Effector memory CD4-positive, alpha-beta T cell (primary cell): ENCODE data around the gene ENO2.

ENCODE experiments used
- DNase-seq, 3 donors: peaks; one replicate each; pipeline ENCODE4 v3.0.0-alpha.2; 2020
- H3K27ac ChIP-seq: 2 replicates; pipeline ENCODE4 v1.7.0; 2013; ENCODE audit warnings: mild to moderate bottlenecking, low read length, moderate library complexity; ENCODE audit not compliant: insufficient read depth, poor library complexity, severe bottlenecking
- H3K27me3 ChIP-seq: replicated peaks from 2 replicates; pipeline ENCODE4 v1.7.0; 2013; ENCODE audit warnings: mild to moderate bottlenecking, low read length; ENCODE audit not compliant: insufficient read depth, control insufficient read depth, poor library complexity, severe bottlenecking
- H3K36me3 ChIP-seq: 2 replicates; pipeline ENCODE4 v1.7.0; 2013; ENCODE audit warnings: mild to moderate bottlenecking, low read length, moderate library complexity; ENCODE audit not compliant: control insufficient read depth, insufficient read depth
- H3K4me1 ChIP-seq: 2 replicates; pipeline ENCODE4 v1.7.0; 2013; ENCODE audit warnings: low read length, mild to moderate bottlenecking; ENCODE audit not compliant: control insufficient read depth, insufficient read depth, poor library complexity, severe bottlenecking
- H3K4me3 ChIP-seq: 2 replicates; pipeline ENCODE4 v1.7.0; 2013; ENCODE audit warnings: low read length, low read depth, mild to moderate bottlenecking; ENCODE audit not compliant: insufficient read depth, poor library complexity, severe bottlenecking
- H3K9me3 ChIP-seq: 2 replicates; pipeline ENCODE4 v1.7.0; 2013; ENCODE audit warnings: mild to moderate bottlenecking, low read length, moderate library complexity; ENCODE audit not compliant: control insufficient read depth

The ENO2 gene

DNA sequence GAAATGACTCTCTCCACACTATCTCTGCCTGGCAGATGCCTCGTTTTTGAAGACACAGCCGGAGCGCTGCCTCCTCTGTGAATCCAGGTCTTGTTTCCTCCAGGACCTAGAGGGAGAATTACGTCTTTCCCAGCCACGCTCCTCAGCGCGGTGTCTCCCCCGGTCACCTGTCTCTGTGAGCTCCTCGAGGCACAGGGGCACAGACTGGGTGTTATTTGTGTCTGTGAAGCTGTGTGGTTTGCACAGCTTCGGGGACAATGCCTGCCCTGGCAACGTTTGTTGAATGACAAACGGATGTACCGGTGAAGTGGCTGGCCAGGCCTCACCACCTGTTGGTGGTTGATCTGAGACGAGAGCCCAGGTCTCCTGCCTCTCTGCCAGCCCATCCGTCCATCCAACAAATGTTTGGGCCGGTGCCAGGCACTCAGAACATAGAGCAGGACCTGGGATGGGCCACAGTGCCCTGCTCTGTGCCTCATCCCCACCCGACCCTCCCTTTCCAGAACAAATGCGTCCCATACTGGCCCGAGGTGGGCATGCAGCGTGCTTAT lies 42.8 kb downstream of the ENO2 start:
- Histone ChIP-seq H3K4me3 (no peak overlapping the region), H3K4me1 (peaks cover 92% of the 10 kb centered on the region)

DNA sequence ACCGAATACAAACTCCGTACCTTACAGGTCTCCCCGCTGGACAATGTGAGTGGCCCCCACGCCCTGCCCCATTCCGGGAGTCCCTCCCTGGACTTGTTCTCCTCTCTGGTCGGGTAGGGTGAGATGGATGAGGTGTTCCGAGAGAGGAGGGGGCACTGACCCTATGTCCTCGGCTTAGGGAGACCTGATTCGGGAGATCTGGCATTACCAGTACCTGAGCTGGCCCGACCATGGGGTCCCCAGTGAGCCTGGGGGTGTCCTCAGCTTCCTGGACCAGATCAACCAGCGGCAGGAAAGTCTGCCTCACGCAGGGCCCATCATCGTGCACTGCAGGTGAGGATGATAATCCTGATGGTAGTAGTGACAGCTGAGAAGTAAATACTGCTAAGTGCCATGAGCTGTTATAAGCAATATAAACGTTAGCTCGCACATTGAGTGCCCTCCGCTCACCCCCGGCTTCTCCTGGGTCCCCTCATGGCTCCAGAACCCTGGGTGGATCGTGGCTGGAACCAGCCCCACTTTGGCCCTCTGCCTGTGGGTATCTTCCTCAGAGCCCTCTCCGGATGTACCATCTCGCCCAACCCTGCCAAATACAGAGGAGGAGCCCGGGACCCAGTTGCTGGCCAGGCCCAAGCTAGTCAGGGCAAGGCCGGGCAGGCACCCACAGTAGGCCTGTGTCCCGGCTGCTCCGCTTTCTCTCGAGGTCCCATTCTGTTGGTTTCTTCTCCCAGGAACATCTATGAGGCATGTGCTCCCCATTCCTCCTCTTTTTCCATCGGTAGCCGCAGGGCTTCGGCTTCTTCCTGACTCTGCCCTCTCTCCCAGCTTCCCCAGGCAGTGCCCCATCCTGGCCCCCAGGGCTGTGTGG lies 43.6 kb downstream of the ENO2 start:
- H3K4me1 ChIP-seq: peaks cover 96% of the 10 kb centered on the region
- DNase-seq: no peak
- peaks cover 41% of the 10 kb centered on the region for H3K36me3 ChIP-seq
- no peaks in the 10 kb centered on the region for H3K9me3 ChIP-seq
- H3K27me3 ChIP-seq: no peaks in the 10 kb centered on the region
- peak overlapping the region; percentile 96 for H3K27ac ChIP-seq
- H3K4me3 ChIP-seq: peak overlapping the region; percentile 24

More for the DNA sequence above, 42.8 kb downstream of the ENO2 start:
- Histone ChIP-seq H3K9me3 (no peaks in the 10 kb centered on the region), H3K36me3 (peaks cover 41% of the 10 kb centered on the region), H3K27ac (peak overlapping the region; percentile 96), H3K27me3 (no peaks in the 10 kb centered on the region)
- DNase-seq: no peak

DNA sequence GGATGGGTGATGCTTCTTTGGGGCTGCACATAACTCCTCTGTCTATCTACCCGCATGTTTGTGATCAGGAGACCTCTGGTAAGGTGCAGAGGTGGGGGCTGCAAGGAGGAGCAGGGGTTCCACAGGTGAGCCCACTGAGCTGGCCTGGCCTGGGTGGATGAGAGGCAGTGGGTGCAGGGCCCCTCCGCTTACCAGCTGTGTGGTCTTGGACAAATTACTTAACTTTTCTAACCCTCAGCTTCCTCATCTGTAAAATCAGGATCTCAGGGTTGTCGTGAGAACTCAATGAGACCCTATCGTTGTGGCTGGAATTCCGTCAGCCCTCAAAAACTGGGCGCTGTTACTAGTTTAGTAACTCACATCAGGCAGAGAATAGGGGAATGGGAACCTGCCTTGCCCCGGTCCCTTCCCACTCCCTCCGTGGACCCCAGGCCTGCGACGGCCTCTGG lies 44.3 kb downstream of the ENO2 start:
- Histone ChIP-seq H3K36me3 (peaks cover 41% of the 10 kb centered on the region), H3K4me1 (peaks cover 89% of the 10 kb centered on the region), H3K27me3 (no peaks in the 10 kb centered on the region), H3K4me3 (peak overlapping the region; percentile 24), H3K9me3 (no peaks in the 10 kb centered on the region), H3K27ac (peak overlapping the region; percentile 96)
- DNase-seq: no peak

DNA sequence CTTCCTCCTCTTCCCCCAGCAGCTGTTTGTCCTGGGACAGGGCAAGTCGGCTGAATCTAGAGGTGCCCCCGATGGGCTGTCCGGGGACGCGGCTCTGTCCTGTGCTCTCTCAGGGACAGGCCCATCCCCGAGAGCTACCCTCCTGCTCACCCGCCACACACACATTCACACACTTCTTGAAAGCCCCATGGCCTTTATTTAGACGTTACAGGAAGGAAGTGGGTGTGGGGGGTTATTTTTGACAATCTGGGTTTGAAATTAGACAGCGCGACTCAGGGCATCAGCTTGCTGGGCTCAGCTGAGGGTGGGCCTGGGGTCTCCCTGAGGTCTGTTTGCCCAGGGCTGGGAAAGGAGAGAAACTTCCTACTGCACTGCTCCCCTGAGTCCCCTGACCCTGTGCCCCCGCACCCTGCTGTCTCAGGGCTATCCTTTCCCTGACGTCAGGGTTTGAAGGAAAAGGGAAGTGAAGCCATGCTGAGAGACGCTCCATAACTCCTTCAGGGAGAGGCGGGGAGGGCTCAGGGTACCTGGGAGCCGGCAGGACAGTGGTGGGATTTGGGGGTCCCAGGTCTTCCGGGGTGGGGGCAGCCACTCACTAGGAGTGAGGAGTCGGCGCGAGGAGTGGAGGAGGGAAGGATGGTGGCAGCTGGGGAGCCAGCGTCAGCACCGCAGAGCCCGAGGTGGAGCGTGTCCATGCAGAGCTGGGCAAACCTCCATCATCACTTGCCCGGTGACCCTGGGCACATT lies 44.9 kb downstream of the ENO2 start:
- H3K36me3 ChIP-seq: peaks cover 41% of the 10 kb centered on the region
- no peaks in the 10 kb centered on the region for H3K27me3 ChIP-seq
- H3K4me1 ChIP-seq: peaks cover 86% of the 10 kb centered on the region
- peak; percentile 70 to 73 (median 72) for DNase-seq
- peak overlapping the region; percentile 46 for H3K4me3 ChIP-seq
- H3K27ac ChIP-seq: peak overlapping the region; percentile 96
- no peaks in the 10 kb centered on the region for H3K9me3 ChIP-seq

DNA sequence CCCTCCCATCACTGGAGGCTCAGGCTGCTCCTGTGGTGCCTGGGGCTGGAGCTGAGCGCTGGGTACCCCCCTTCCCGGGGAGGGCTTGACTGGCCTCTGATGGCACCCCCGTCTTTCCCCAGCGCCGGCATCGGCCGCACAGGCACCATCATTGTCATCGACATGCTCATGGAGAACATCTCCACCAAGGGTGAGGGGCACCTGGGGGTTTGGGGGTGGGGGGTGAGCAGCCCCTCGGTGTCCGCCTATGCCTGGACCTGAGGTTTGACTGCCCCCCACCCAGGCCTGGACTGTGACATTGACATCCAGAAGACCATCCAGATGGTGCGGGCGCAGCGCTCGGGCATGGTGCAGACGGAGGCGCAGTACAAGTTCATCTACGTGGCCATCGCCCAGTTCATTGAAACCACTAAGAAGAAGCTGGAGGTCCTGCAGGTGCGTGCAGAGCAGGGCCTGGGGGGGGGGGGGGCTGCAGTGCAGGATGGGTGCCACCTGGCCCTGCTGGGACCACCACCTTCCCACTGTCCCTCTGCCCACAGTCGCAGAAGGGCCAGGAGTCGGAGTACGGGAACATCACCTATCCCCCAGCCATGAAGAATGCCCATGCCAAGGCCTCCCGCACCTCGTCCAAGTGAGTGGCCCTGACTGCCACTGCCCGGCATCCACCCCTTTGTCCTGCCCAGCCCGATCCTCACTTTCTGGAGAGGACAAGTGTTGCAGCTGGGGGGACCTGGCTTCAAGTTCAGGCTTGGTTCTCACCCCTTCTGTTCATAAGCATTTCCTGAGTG lies 45.6 kb downstream of the ENO2 start:
- Histone ChIP-seq H3K9me3 (no peaks in the 10 kb centered on the region), H3K4me3 (peak overlapping the region; percentile 46), H3K27me3 (no peaks in the 10 kb centered on the region), H3K4me1 (peaks cover 86% of the 10 kb centered on the region), H3K27ac (peak overlapping the region; percentile 96), H3K36me3 (peaks cover 39% of the 10 kb centered on the region)
- DNase-seq: no peak

DNA sequence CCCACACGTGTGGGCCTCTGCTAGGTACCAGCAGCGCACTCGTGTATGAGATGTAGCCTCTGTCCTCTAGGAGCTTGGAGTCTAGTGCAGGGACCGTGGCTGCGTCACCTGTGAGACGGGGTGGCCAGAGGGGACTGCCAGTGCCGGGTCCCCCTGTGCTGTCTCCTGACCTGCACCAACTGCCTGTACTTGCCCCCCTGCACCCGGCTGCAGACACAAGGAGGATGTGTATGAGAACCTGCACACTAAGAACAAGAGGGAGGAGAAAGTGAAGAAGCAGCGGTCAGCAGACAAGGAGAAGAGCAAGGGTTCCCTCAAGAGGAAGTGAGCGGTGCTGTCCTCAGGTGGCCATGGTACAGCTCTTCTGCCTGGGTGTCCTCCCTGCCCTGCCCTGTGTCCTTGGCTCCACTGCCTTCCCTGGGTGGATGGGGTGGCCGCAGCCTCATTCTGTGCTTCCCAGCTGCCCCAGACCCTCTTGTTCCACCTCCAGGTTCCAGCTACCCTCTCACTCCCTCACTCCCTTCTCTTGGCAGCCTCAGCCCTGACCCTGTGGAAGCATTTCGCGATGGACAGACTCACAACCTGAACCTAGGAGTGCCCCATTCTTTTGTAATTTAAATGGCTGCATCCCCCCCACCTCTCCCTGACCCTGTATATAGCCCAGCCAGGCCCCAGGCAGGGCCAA lies 46.4 kb downstream of the ENO2 start:
- no peak for DNase-seq
- Histone ChIP-seq H3K4me1 (peaks cover 82% of the 10 kb centered on the region), H3K27me3 (no peaks in the 10 kb centered on the region), H3K36me3 (peaks cover 38% of the 10 kb centered on the region), H3K27ac (peak overlapping the region; percentile 96), H3K4me3 (peak overlapping the region; percentile 12), H3K9me3 (no peaks in the 10 kb centered on the region)

DNA sequence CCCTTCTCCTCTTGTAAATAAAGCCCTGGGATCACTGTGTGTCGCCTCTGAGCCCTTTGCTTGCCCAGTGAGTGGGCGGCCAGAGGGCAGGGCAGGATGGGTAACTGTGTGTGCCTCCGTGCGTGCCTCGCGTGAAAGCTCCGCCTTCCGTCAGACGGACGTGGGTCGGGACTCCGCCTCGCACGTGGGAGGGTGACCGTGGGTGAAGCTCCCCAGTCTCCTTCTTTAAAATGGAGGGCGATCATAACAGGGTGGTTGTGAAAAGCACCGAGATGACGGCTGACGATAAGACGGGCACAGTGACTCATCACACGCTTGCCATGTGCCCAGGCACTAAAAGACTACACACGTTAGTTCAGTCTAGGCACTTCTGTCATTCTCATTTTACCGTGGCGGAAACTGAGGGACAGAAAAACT lies 46.9 kb downstream of the ENO2 start:
- peak overlapping the region; percentile 12 for H3K4me3 ChIP-seq
- DNase-seq: peak; percentile 88 to 89 (median 89)

DNA sequence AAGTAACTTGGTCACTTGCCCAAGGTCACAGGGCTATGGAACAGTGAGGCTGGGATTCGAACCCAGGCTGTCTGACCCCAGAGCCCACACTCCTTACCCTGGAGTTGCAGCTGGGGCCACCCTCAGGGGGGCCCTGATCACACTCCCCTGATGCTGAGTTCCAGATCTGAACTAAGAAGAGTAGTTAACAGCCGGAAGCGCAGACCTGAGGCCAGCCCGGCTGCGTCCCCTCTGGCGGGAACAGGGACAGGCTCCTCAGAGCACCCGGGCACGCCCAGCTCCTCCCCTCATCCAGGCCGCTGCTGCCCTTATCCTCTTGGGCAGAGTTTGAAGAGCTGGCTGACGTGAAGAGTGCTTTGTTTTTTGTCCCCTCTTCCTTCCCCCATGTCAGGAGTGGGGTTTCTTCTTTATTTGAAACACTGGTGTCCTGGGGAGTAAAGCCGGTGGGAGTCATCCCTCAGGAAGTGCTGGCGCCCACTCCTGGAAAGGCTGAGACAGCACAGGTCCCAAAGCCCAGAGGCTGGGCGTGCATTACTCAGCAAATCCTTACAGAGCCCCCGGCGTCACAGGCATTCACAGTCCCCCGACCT lies 47.4 kb downstream of the ENO2 start:
- H3K36me3 ChIP-seq: peaks cover 38% of the 10 kb centered on the region
- no peaks in the 10 kb centered on the region for H3K27me3 ChIP-seq
- H3K27ac ChIP-seq: peak overlapping the region; percentile 96
- H3K4me3 ChIP-seq: no peak overlapping the region
- H3K9me3 ChIP-seq: no peaks in the 10 kb centered on the region
- DNase-seq: peak in 1 of 3 donors; percentile 53
- H3K4me1 ChIP-seq: peaks cover 71% of the 10 kb centered on the region

More for the DNA sequence above, 46.9 kb downstream of the ENO2 start:
- peaks cover 76% of the 10 kb centered on the region for H3K4me1 ChIP-seq
- peak overlapping the region; percentile 96 for H3K27ac ChIP-seq
- peaks cover 38% of the 10 kb centered on the region for H3K36me3 ChIP-seq
- no peaks in the 10 kb centered on the region for H3K27me3 ChIP-seq
- no peaks in the 10 kb centered on the region for H3K9me3 ChIP-seq
